CD14-positive monocyte (primary cell): ENCODE data around the gene CLCNKA. TPM values are rescaled to one million over a fixed set of nuclear protein-coding genes. Genes with fewer than 3 reads are reported as not detected.

Source experiments
- DNase-seq, 3 donors: peaks; one replicate each; pipeline ENCODE4 v3.0.0-alpha.2; 2011 to 2022
- H2AFZ ChIP-seq: 2 replicates; pipeline ENCODE4 v1.6.0; 2012; ENCODE audit warnings: mild to moderate bottlenecking, low read depth, low read length, inconsistent platforms; ENCODE audit not compliant: insufficient read depth, poor library complexity, severe bottlenecking
- H3K27ac ChIP-seq, 2 donors: 1 replicate in 1 of 2; 2 replicates in 1 of 2; pipeline ENCODE4 v1.5.1; 2012 to 2013; ENCODE audit warnings: low read length in 2 of 2, control low read depth in 1 of 2, inconsistent platforms in 1 of 2, low read depth in 1 of 2, mild to moderate bottlenecking in 1 of 2
- H3K27me3 ChIP-seq, 2 donors: one replicate each; pipeline versions ENCODE4 v1.6.0 to v1.6.1; 2011 to 2013; ENCODE audit warnings: low read length in 2 of 2; ENCODE audit not compliant: control insufficient read depth in 2 of 2, insufficient read depth in 2 of 2
- H3K36me3 ChIP-seq, 2 donors: replicated peaks in 1 of 2; 1 replicate in 1 of 2; 2 replicates in 1 of 2; pipeline versions ENCODE4 v1.5.1 to v1.6.1; 2012 to 2013; ENCODE audit warnings: low read length in 2 of 2, control low read depth in 1 of 2, inconsistent platforms in 1 of 2, mild to moderate bottlenecking in 1 of 2; ENCODE audit not compliant: insufficient read depth in 2 of 2, control insufficient read depth in 1 of 2
- H3K4me1 ChIP-seq, 2 donors: 1 replicate in 1 of 2; 2 replicates in 1 of 2; pipeline versions ENCODE4 v1.5.1 to v1.6.1; 2012 to 2013; ENCODE audit warnings: low read length in 2 of 2, control low read depth in 1 of 2, inconsistent platforms in 1 of 2, mild to moderate bottlenecking in 1 of 2, moderate library complexity in 1 of 2; ENCODE audit not compliant: insufficient read depth in 2 of 2, control insufficient read depth in 1 of 2
- H3K4me2 ChIP-seq: replicated peaks from 2 replicates; pipeline ENCODE3; 2012; ENCODE audit warnings: low read length, moderate library complexity, mild to moderate bottlenecking; ENCODE audit not compliant: poor library complexity, severe bottlenecking; ENCODE audit errors: extremely low read depth
- H3K4me3 ChIP-seq, 3 experiments: fragments of 200-600 bp in 1 of 3; sonication (generic) in 1 of 3; replicated peaks in 1 of 3; 1 replicate in 2 of 3; 2 replicates in 1 of 3; pipeline ENCODE4 v1.5.1; 2011 to 2013; ENCODE audit warnings: low read length in 3 of 3, mild to moderate bottlenecking in 3 of 3, control low read depth in 2 of 3, low read depth in 2 of 3, inconsistent platforms in 1 of 3, moderate library complexity in 1 of 3
- H3K79me2 ChIP-seq: 2 replicates; pipeline ENCODE4 v1.6.0; 2012; ENCODE audit warnings: mild to moderate bottlenecking, control low read depth, inconsistent platforms, low read length, moderate library complexity; ENCODE audit not compliant: insufficient read depth
- H3K9ac ChIP-seq: 2 replicates; pipeline ENCODE4 v1.6.0; 2017; ENCODE audit warnings: low read length, mild to moderate bottlenecking; ENCODE audit not compliant: insufficient read depth, poor library complexity, severe bottlenecking
- H3K9me3 ChIP-seq, 2 donors: replicated peaks in 1 of 2; 1 replicate in 1 of 2; 2 replicates in 1 of 2; pipeline versions ENCODE4 v1.5.1 to v1.6.1; 2012 to 2013; ENCODE audit warnings: low read length in 2 of 2, control low read depth in 1 of 2; ENCODE audit not compliant: control insufficient read depth in 1 of 2, insufficient read depth in 1 of 2
- H4K20me1 ChIP-seq: 2 replicates; pipeline ENCODE4 v1.6.0; 2012; ENCODE audit warnings: mild to moderate bottlenecking, low read length, control low read depth, moderate library complexity; ENCODE audit not compliant: insufficient read depth
- H3K27ac Mint-ChIP-seq, 7 donors: one replicate each; pipeline ENCODE4 v1.8.0; 2020; ENCODE audit warnings: mild to moderate bottlenecking in 7 of 7, mixed read lengths in 7 of 7, moderate library complexity in 6 of 7, inconsistent platforms in 2 of 7
- H3K27me3 Mint-ChIP-seq, 3 donors: one replicate each; pipeline ENCODE4 v1.8.0; 2021 to 2022; ENCODE audit warnings: low read depth in 3 of 3, mild to moderate bottlenecking in 3 of 3, mixed read lengths in 3 of 3, moderate library complexity in 3 of 3, inconsistent platforms in 1 of 3
- H3K36me3 Mint-ChIP-seq, 2 donors: one replicate each; pipeline ENCODE4 v1.8.0; 2020; ENCODE audit warnings: mixed read lengths in 2 of 2, inconsistent platforms in 1 of 2, mild to moderate bottlenecking in 1 of 2
- H3K4me1 Mint-ChIP-seq: one replicate; pipeline ENCODE4 v1.8.0; 2020; ENCODE audit warnings: mild to moderate bottlenecking, mixed read lengths
- H3K4me3 Mint-ChIP-seq, 2 donors: one replicate each; pipeline ENCODE4 v1.8.0; 2020; ENCODE audit warnings: mild to moderate bottlenecking in 2 of 2, mixed read lengths in 2 of 2, moderate library complexity in 1 of 2
- H3K9me3 Mint-ChIP-seq, 7 donors: one replicate each; pipeline ENCODE4 v1.8.0; 2020 to 2022; ENCODE audit warnings: mixed read lengths in 7 of 7, mild to moderate bottlenecking in 6 of 7, moderate library complexity in 6 of 7, inconsistent platforms in 2 of 7
- CTCF ChIP-seq: fragments of 200-600 bp; IDR thresholded peaks from one replicate; pipeline ENCODE4 v1.8.0; 2022; ENCODE audit warnings: antibody characterized with exemption, mild to moderate bottlenecking
- WGBS: methylation state at CpG from one replicate; pipeline ENCODE4 v1.1.5; 2013; ENCODE audit warnings: missing lambda C conversion rate; ENCODE audit not compliant: insufficient coverage; 5-methylcytosine and 5-hydroxymethylcytosine counted together
- intact Hi-C, 2 donors: fragments of 100-400 bp; cut with micrococcal nuclease; formaldehyde crosslinking; loops; one replicate each; pipeline versions ENCODE4 v1.15.0 to v1.15.1; 2023
- polyA plus RNA-seq, 3 donors: library from polyadenylated mRNA; depleted of rRNA in 1 of 3; unstranded in 2 of 3; stranded (reverse) in 1 of 3; fragments of 300-500 nt in 2 of 3; fragments of >200 nt in 1 of 3; fragmentation: Illumina TruSeq in 2 of 3; gene quantifications; 1 replicate in 2 of 3; 2 replicates in 1 of 3; pipeline ENCODE4 v1.2.3, GENCODE V29; 2012 to 2021

The CLCNKA gene
- polyA plus RNA-seq, 3 donors = 0.07 TPM; not detected in 2

GRCh38 chr1:15981679-15982078, 40.2 kb upstream of the CLCNKA start:
- Mint-ChIP-seq H3K27ac (no peak overlapping the region), H3K36me3 (no peaks in the 10 kb centered on the region), H3K4me3 (no peak overlapping the region), H3K9me3 (peaks cover 1 to 15% (median 2%) of the 10 kb centered on the region in 7 donors), H3K4me1 (peaks cover 13% of the 10 kb centered on the region), H3K27me3 (peaks cover 0 to 1% (median 0%) of the 10 kb centered on the region in 3 donors)
- no peaks in the 10 kb centered on the region for H4K20me1 ChIP-seq
- H3K27ac ChIP-seq = no peak overlapping the region
- H3K4me1 ChIP-seq = peaks cover 7 to 8% of the 10 kb centered on the region in 2 donors
- H3K36me3 ChIP-seq = no peaks in the 10 kb centered on the region
- intact Hi-C loops = no loop called here
- H3K4me2 ChIP-seq = no peak overlapping the region
- no peak for DNase-seq
- no peaks in the 10 kb centered on the region for H3K27me3 ChIP-seq
- no peak overlapping the region for H3K4me3 ChIP-seq
- no peaks in the 10 kb centered on the region for H3K79me2 ChIP-seq
- no peaks in the 10 kb centered on the region for H3K9me3 ChIP-seq
- TF ChIP-seq CTCF = no peak
- no peak overlapping the region for H2AFZ ChIP-seq
- H3K9ac ChIP-seq = no peak overlapping the region
- WGBS = 100% methylated on average over 1 of the region's 3 CpGs

- no CpG with 5 or more reads among the region's 1 CpG for WGBS
- Histone ChIP-seq H3K4me1 (peaks cover 7 to 8% of the 10 kb centered on the region in 2 donors), H3K9me3 (no peaks in the 10 kb centered on the region), H4K20me1 (no peaks in the 10 kb centered on the region), H3K27me3 (no peaks in the 10 kb centered on the region), H3K27ac (no peak overlapping the region), H3K36me3 (no peaks in the 10 kb centered on the region), H3K4me2 (no peak overlapping the region), H3K4me3 (no peak overlapping the region), H2AFZ (no peak overlapping the region), H3K9ac (no peak overlapping the region), H3K79me2 (no peaks in the 10 kb centered on the region)
- no peak for TF ChIP-seq CTCF
- H3K9me3 Mint-ChIP-seq = peaks cover 0 to 8% (median 2%) of the 10 kb centered on the region in 7 donors
- intact Hi-C loops = no loop called here
- no peak for DNase-seq
- H3K27me3 Mint-ChIP-seq = peaks cover 0 to 1% (median 0%) of the 10 kb centered on the region in 3 donors
- no peak overlapping the region for H3K4me3 Mint-ChIP-seq
- H3K27ac Mint-ChIP-seq = no peak overlapping the region
- peaks cover 13% of the 10 kb centered on the region for H3K4me1 Mint-ChIP-seq
- no peaks in the 10 kb centered on the region for H3K36me3 Mint-ChIP-seq
These were observed 38.6 kb upstream of the CLCNKA start for GRCh38 chr1:15983275-15983674.
